ENCODE measurements around the gene CCNF. TPM values are rescaled to one million over a fixed set of nuclear protein-coding genes. Genes with fewer than 3 reads are reported as not detected.

CCNF gene
- total and polyA plus RNA-seq, 2 experiments from 2014 or later, result 9.2 to 44.0 TPM

GRCh38 chr16:2455081-2455845 is 26.0 kb downstream of the CCNF start:
- peaks cover 6% of the 10 kb centered on the region for H3K36me3 ChIP-seq
- TF ChIP-seq CTCF (IDR thresholded peaks at IDR 0.05; ENCODE audit: low read depth, low read length), result no peak
- H3K4me1 ChIP-seq (ENCODE audit: low read depth), result no peaks in the 10 kb centered on the region

GRCh38 chr16:2456551-2457153 is 27.4 kb downstream of the CCNF start:
- peaks cover 6% of the 10 kb centered on the region for H3K36me3 ChIP-seq
- peaks cover 6% of the 10 kb centered on the region for H3K4me1 ChIP-seq (ENCODE audit: low read depth)
- TF ChIP-seq CTCF (IDR thresholded peaks at IDR 0.05; ENCODE audit: low read depth, low read length), result no peak
- no peak overlapping the region for H3K4me3 ChIP-seq
- no peak for DNase-seq (ENCODE audit: low read depth in 1 of 2, low spot score in 1 of 2)
- no peaks in the 10 kb centered on the region for H3K9me3 ChIP-seq (ENCODE audit: low read depth)
- H3K27me3 ChIP-seq, result no peaks in the 10 kb centered on the region
- no peak overlapping the region for H3K27ac ChIP-seq

More at GRCh38 chr16:2455081-2455845, 26.0 kb downstream of the CCNF start:
- Histone ChIP-seq H3K4me3 (no peak overlapping the region), H3K9me3 (ENCODE audit: low read depth) (no peaks in the 10 kb centered on the region), H3K27me3 (no peaks in the 10 kb centered on the region), H3K27ac (no peak overlapping the region)
- DNase-seq (ENCODE audit: low read depth in 1 of 2, low spot score in 1 of 2), result no peak

GRCh38 chr16:2457267-2457666 is 28.0 kb downstream of the CCNF start:
- Histone ChIP-seq H3K9me3 (ENCODE audit: low read depth) (no peaks in the 10 kb centered on the region), H3K4me3 (no peak overlapping the region), H3K36me3 (peaks cover 6% of the 10 kb centered on the region), H3K4me1 (ENCODE audit: low read depth) (peaks cover 6% of the 10 kb centered on the region), H3K27ac (no peak overlapping the region), H3K27me3 (no peaks in the 10 kb centered on the region)
- DNase-seq (ENCODE audit: low read depth in 1 of 2, low spot score in 1 of 2), result no peak
- TF ChIP-seq CTCF (IDR thresholded peaks at IDR 0.05; ENCODE audit: low read depth, low read length), result no peak

- Histone ChIP-seq H3K27me3 (no peaks in the 10 kb centered on the region), H3K27ac (no peak overlapping the region), H3K4me3 (no peak overlapping the region), H3K36me3 (peaks cover 6% of the 10 kb centered on the region), H3K9me3 (ENCODE audit: low read depth) (no peaks in the 10 kb centered on the region), H3K4me1 (ENCODE audit: low read depth) (peaks cover 6% of the 10 kb centered on the region)
- TF ChIP-seq CTCF (IDR thresholded peaks at IDR 0.05; ENCODE audit: low read depth, low read length), result no peak
- DNase-seq (ENCODE audit: low read depth in 1 of 2, low spot score in 1 of 2), result no peak
Observed at GRCh38 chr16:2457946-2458345, 28.7 kb downstream of the CCNF start.

- H3K27me3 ChIP-seq, result no peaks in the 10 kb centered on the region
- H3K27ac ChIP-seq, result no peak overlapping the region
- peaks cover 2% of the 10 kb centered on the region for H3K36me3 ChIP-seq
- peak overlapping the region; percentile 42 for H3K4me3 ChIP-seq
- TF ChIP-seq CTCF (IDR thresholded peaks at IDR 0.05; ENCODE audit: low read depth, low read length), result no peak
- no peaks in the 10 kb centered on the region for H3K9me3 ChIP-seq (ENCODE audit: low read depth)
- peaks cover 6% of the 10 kb centered on the region for H3K4me1 ChIP-seq (ENCODE audit: low read depth)
- no peak for DNase-seq (ENCODE audit: low read depth in 1 of 2, low spot score in 1 of 2)
Observed at GRCh38 chr16:2458887-2459646, 29.8 kb downstream of the CCNF start.

Data from cardiac muscle cell (in vitro differentiated cells and primary cell).